B cell (primary cell): Measurements from ENCODE around the gene RPTOR. TPM values are rescaled to one million over a fixed set of nuclear protein-coding genes. Genes with fewer than 3 reads are reported as not detected.

ENCODE experiments used
- ATAC-seq: fragments of 200-7000 bp; cut with Tn5 transposase; one replicate; pipeline ENCODE4 v1.10.0; 2021; ENCODE audit warnings: low read depth, mild to moderate bottlenecking, moderate number of reproducible peaks, moderate library complexity
- CTCF ChIA-PET: fragments of 350-600 bp; sonication (Branson Sonifier 250); formaldehyde crosslinking; loops from one replicate; lab custom pipeline; 2021; ENCODE audit warnings: antibody characterized with exemption, inconsistent platforms; lab: Charles Lee
- POLR2A ChIA-PET: fragments of 350-600 bp; sonication (Branson Sonifier 250); formaldehyde crosslinking; loops from one replicate; lab custom pipeline; 2021; ENCODE audit warnings: antibody characterized with exemption; lab: Charles Lee
- DNase-seq: peaks from one replicate; pipeline ENCODE4 v3.0.0; 2013
- H2AFZ ChIP-seq: 2 replicates; pipeline ENCODE4 v1.6.1; 2012; ENCODE audit warnings: mild to moderate bottlenecking, low read depth, low read length; ENCODE audit not compliant: insufficient read depth, poor library complexity, severe bottlenecking
- H3K27ac ChIP-seq, 2 donors: 1 replicate in 1 of 2; 2 replicates in 1 of 2; pipeline ENCODE4 v1.5.1; 2012 to 2013; ENCODE audit warnings: low read length in 2 of 2, mild to moderate bottlenecking in 2 of 2, moderate library complexity in 1 of 2
- H3K27me3 ChIP-seq, 4 experiments: fragments of 200-600 bp in 1 of 4; sonication (generic) in 1 of 4; replicated peaks in 1 of 4; 1 replicate in 2 of 4; 2 replicates in 2 of 4; pipeline versions ENCODE4 v1.6.1 to v1.7.0; 2013 to 2016; ENCODE audit warnings: low read length in 3 of 4, mild to moderate bottlenecking in 2 of 4, mixed read lengths in 1 of 4, moderate library complexity in 1 of 4; ENCODE audit not compliant: insufficient read depth in 4 of 4, control insufficient read depth in 3 of 4; ENCODE audit errors: control extremely low read depth in 1 of 4
- H3K36me3 ChIP-seq, 2 experiments: replicated peaks in 1 of 2; 1 replicate in 1 of 2; 2 replicates in 1 of 2; pipeline versions ENCODE4 v1.6.1 to v1.7.1; 2013; ENCODE audit warnings: low read length in 1 of 2; ENCODE audit not compliant: insufficient read depth in 2 of 2, control insufficient read depth in 1 of 2; ENCODE audit errors: control extremely low read depth in 1 of 2, extremely low read depth in 1 of 2
- H3K4me1 ChIP-seq, 2 donors: fragments of 200-600 bp in 1 of 2; sonication (generic) in 1 of 2; 1 replicate in 1 of 2; 2 replicates in 1 of 2; pipeline versions ENCODE4 v1.5.1 to v1.6.1; 2013 to 2017; ENCODE audit warnings: low read length in 2 of 2; ENCODE audit not compliant: control insufficient read depth in 2 of 2, insufficient read depth in 2 of 2
- H3K4me2 ChIP-seq: replicated peaks from 2 replicates; pipeline ENCODE3; 2012; ENCODE audit warnings: mild to moderate bottlenecking, low read depth, low read length; ENCODE audit not compliant: poor library complexity, severe bottlenecking
- H3K4me3 ChIP-seq, 5 experiments: fragments of 200-600 bp in 1 of 5; sonication (generic) in 1 of 5; 1 replicate in 3 of 5; 2 replicates in 2 of 5; pipeline versions ENCODE4 v1.5.1 to v1.7.0; 2011 to 2016; ENCODE audit warnings: low read length in 4 of 5, mild to moderate bottlenecking in 4 of 5, low read depth in 2 of 5, control low read depth in 1 of 5, moderate library complexity in 1 of 5; ENCODE audit not compliant: insufficient read depth in 1 of 5; ENCODE audit errors: control extremely low read depth in 1 of 5, extremely low read depth in 1 of 5
- H3K79me2 ChIP-seq: fragments of 200-600 bp; sonication (generic); one replicate; pipeline ENCODE4 v1.6.0; 2016; ENCODE audit warnings: low read length; ENCODE audit not compliant: control insufficient read depth, insufficient read depth
- H3K9ac ChIP-seq: fragments of 200-600 bp; sonication (generic); 2 replicates; pipeline ENCODE4 v1.6.1; 2017; ENCODE audit warnings: mild to moderate bottlenecking, low read length, moderate library complexity
- H3K9me3 ChIP-seq, 3 donors: one replicate each; pipeline versions ENCODE4 v1.6.1 to v1.7.1; 2013; ENCODE audit warnings: low read length in 2 of 3; ENCODE audit not compliant: control insufficient read depth in 2 of 3, insufficient read depth in 1 of 3; ENCODE audit errors: control extremely low read depth in 1 of 3
- H4K20me1 ChIP-seq: 2 replicates; pipeline ENCODE4 v1.6.0; 2012; ENCODE audit warnings: mild to moderate bottlenecking, low read length; ENCODE audit not compliant: insufficient read depth, control insufficient read depth, poor library complexity, severe bottlenecking
- H3K27ac Mint-ChIP-seq: one replicate; pipeline ENCODE4 v1.8.0; 2021; ENCODE audit warnings: mixed read lengths
- H3K27me3 Mint-ChIP-seq: one replicate; pipeline ENCODE4 v1.8.0; 2021; ENCODE audit warnings: mixed read lengths
- H3K4me1 Mint-ChIP-seq: one replicate; pipeline ENCODE4 v1.8.0; 2021; ENCODE audit warnings: mixed read lengths
- H3K4me3 Mint-ChIP-seq: one replicate; pipeline ENCODE4 v1.8.0; 2021; ENCODE audit warnings: mixed read lengths
- H3K9me3 Mint-ChIP-seq: one replicate; pipeline ENCODE4 v1.8.0; 2022; ENCODE audit warnings: mixed read lengths; ENCODE audit not compliant: insufficient read depth
- EZH2 ChIP-seq: IDR thresholded peaks from 2 replicates; pipeline ENCODE4 v1.6.1; 2012; ENCODE audit warnings: borderline replicate concordance, low read depth, mild to moderate bottlenecking, moderate library complexity, low read length; ENCODE audit not compliant: insufficient read depth, poor library complexity, severe bottlenecking
- WGBS: methylation state at CpG from one replicate; pipeline ENCODE4 v1.1.5; 2013; ENCODE audit warnings: missing lambda C conversion rate; ENCODE audit not compliant: insufficient coverage; 5-methylcytosine and 5-hydroxymethylcytosine counted together
- intact Hi-C: fragments of 100-400 bp; cut with micrococcal nuclease; formaldehyde crosslinking; loops from one replicate; pipeline ENCODE4 v1.10.0; 2022
- polyA plus RNA-seq: library from polyadenylated mRNA; depleted of rRNA; stranded (reverse); fragments of >200 nt; gene quantifications from 2 replicates; pipeline ENCODE4 v1.2.3, GENCODE V29; 2012
- total RNA-seq, 2 donors: library from RNA; stranded (reverse); fragments of 120-200 nt in 1 of 2; gene quantifications; 1 replicate in 1 of 2; 2 replicates in 1 of 2; pipeline versions ENCODE4 v1.2.3 to v1.2.4, GENCODE V29; 2013 to 2022
- TF ChIP-seq, protein P1 (sequence below): fragments of 200-600 bp; IDR thresholded peaks from one replicate; pipeline ENCODE4 v1.8.0; 2022; ENCODE audit warnings: antibody characterized with exemption, mild to moderate bottlenecking

RPTOR gene
- total and polyA plus RNA-seq, 2 donors (not counting 1 experiment from before 2014, with no cell fraction given): 13.4 to 58.8 TPM

DNA sequence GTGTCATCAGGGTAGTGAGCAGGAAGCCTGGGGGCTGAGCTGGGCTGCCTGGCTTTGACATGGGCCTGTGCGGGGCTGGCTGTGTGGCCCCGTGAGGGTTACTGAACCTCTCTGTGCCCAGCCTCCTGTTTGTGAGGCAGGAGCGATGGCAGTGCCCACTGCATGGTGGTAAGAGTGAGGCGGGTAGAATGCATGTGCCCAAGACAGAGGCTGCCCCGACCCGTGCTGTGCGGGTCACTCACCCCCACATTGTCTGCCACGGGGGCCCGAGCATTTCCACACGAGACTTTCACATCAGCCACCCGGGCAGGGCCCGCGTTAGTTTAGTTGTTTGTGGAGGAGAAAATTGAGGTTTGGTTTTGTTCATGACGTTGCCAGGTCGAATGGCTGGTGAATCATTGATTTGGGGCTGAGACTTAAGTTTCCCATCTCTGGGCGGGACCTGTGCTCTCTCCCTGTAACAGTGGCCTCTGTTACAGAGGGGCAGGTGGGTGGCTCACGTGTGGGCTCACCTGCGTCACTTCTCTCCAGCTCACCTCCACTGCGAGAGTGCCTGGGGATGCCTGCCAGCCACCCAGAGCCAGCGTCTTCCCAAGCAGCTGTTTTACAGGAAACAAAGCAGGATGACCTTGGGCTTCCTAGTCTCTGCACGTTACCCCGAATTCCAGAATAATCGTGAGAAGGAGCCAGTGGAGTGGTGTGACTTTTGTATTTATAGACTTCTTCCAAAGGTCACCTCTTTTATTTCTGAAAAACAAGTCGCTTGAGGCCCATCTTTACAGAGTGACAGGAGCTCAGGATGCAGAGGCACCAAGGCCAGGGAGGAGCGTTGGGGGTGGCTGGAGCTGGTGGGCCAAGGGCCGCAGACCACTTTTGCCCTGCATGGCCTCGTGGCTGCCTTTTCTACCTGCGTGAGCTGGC, 150.6 kb downstream of the RPTOR start:
- CTCF ChIA-PET: no interaction called here
- TF ChIP-seq, protein P1, sequence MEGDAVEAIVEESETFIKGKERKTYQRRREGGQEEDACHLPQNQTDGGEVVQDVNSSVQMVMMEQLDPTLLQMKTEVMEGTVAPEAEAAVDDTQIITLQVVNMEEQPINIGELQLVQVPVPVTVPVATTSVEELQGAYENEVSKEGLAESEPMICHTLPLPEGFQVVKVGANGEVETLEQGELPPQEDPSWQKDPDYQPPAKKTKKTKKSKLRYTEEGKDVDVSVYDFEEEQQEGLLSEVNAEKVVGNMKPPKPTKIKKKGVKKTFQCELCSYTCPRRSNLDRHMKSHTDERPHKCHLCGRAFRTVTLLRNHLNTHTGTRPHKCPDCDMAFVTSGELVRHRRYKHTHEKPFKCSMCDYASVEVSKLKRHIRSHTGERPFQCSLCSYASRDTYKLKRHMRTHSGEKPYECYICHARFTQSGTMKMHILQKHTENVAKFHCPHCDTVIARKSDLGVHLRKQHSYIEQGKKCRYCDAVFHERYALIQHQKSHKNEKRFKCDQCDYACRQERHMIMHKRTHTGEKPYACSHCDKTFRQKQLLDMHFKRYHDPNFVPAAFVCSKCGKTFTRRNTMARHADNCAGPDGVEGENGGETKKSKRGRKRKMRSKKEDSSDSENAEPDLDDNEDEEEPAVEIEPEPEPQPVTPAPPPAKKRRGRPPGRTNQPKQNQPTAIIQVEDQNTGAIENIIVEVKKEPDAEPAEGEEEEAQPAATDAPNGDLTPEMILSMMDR: no peak
- TF ChIP-seq EZH2: no peak
- ATAC-seq: no peak
- Histone ChIP-seq H3K27me3 (no peaks in the 10 kb centered on the region), H3K4me1 (peaks cover 0 to 4% of the 10 kb centered on the region in 2 donors), H2AFZ (no peak overlapping the region), H3K9me3 (no peaks in the 10 kb centered on the region), H3K27ac (no peak overlapping the region), H3K4me2 (no peak overlapping the region), H3K79me2 (peaks cover 98% of the 10 kb centered on the region), H4K20me1 (peaks cover 65% of the 10 kb centered on the region), H3K9ac (no peak overlapping the region), H3K36me3 (peaks cover 0 to 4% of the 10 kb centered on the region in 2 experiments), H3K4me3 (no peak overlapping the region)
- H3K9me3 Mint-ChIP-seq: peaks cover 4% of the 10 kb centered on the region
- H3K27ac Mint-ChIP-seq: no peak overlapping the region
- peaks cover 11% of the 10 kb centered on the region for H3K4me1 Mint-ChIP-seq
- 97% methylated on average over 22 of the region's 28 CpGs for WGBS
- POLR2A ChIA-PET: no interaction called here
- DNase-seq: no peak
- intact Hi-C loops: no loop called here
- H3K4me3 Mint-ChIP-seq: no peak overlapping the region
- no peaks in the 10 kb centered on the region for H3K27me3 Mint-ChIP-seq

DNA sequence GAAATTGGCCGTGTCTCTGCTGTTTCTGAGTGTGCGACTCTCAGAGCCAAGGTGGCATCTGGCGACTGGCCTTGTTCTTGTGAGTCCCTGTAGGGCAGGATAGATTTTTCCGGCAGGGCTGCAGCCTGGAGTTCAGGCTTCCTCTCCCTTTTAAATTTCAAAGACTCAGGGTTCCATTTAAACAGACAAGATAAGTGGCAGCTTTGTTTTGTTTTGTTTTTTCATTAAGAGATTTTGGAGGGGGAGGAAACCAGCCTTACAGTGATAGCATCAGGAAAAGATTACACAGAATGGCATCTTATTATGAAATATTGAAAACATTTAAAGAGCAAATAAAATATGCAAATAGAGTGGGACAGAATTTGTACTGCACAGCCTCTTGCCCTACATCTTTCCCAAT, 151.3 kb downstream of the RPTOR start:
- Histone ChIP-seq H3K9ac (no peak overlapping the region), H3K9me3 (no peaks in the 10 kb centered on the region)
- peaks cover 4% of the 10 kb centered on the region for H3K9me3 Mint-ChIP-seq

More for the DNA sequence above, 151.3 kb downstream of the RPTOR start:
- Mint-ChIP-seq H3K4me1 (peaks cover 13% of the 10 kb centered on the region), H3K4me3 (no peak overlapping the region), H3K27me3 (no peaks in the 10 kb centered on the region), H3K27ac (no peak overlapping the region)
- no peaks in the 10 kb centered on the region for H3K27me3 ChIP-seq
- no peak overlapping the region for H2AFZ ChIP-seq
- TF ChIP-seq, protein P1: no peak
- TF ChIP-seq EZH2: no peak
- no peak for DNase-seq
- intact Hi-C loops: no loop called here
- peaks cover 0 to 4% of the 10 kb centered on the region in 2 experiments for H3K36me3 ChIP-seq
- 100% methylated on average over 3 of the region's 4 CpGs for WGBS
- ChIA-PET CTCF (no interaction called here), POLR2A (no interaction called here)
- H3K4me1 ChIP-seq: peaks cover 0 to 4% of the 10 kb centered on the region in 2 donors
- H3K4me2 ChIP-seq: no peak overlapping the region
- H3K79me2 ChIP-seq: peaks cover 98% of the 10 kb centered on the region
- no peak overlapping the region for H3K4me3 ChIP-seq
- H4K20me1 ChIP-seq: peaks cover 65% of the 10 kb centered on the region
- H3K27ac ChIP-seq: no peak overlapping the region
- no peak for ATAC-seq
